H9 (cell line): ENCODE data around the gene XRRA1. TPM values are rescaled to one million over a fixed set of nuclear protein-coding genes. Genes with fewer than 3 reads are reported as not detected.

ENCODE experiments used
- DNase-seq: peaks from one replicate; pipeline ENCODE4 v3.0.0-alpha.2; 2017
- H2AFZ ChIP-seq: one replicate; pipeline ENCODE4 v1.6.1; 2013; ENCODE audit warnings: mild to moderate bottlenecking, low read length, control low read depth, moderate library complexity
- H2AK5ac ChIP-seq: 2 replicates; pipeline ENCODE4 v1.6.1; 2013; ENCODE audit warnings: low read length, control low read depth, mixed read lengths; ENCODE audit not compliant: insufficient read length
- H2BK120ac ChIP-seq: one replicate; pipeline ENCODE4 v1.6.1; 2013; ENCODE audit warnings: low read depth, mild to moderate bottlenecking, low read length, control low read depth, inconsistent platforms; ENCODE audit not compliant: poor library complexity, severe bottlenecking
- H2BK12ac ChIP-seq: 2 replicates; pipeline ENCODE4 v1.6.1; 2013; ENCODE audit warnings: low read length, control low read depth, mixed read lengths, low read depth; ENCODE audit not compliant: insufficient read length
- H2BK15ac ChIP-seq: 2 replicates; pipeline ENCODE4 v1.6.1; 2013; ENCODE audit warnings: low read depth, low read length, control low read depth
- H2BK20ac ChIP-seq: one replicate; pipeline ENCODE4 v1.6.1; 2013; ENCODE audit warnings: low read depth, mild to moderate bottlenecking, low read length, control low read depth, inconsistent platforms; ENCODE audit not compliant: poor library complexity, severe bottlenecking
- H2BK5ac ChIP-seq: 2 replicates; pipeline ENCODE4 v1.6.1; 2013; ENCODE audit warnings: low read length, control low read depth, mixed read lengths; ENCODE audit not compliant: insufficient read length
- H3K14ac ChIP-seq: 2 replicates; pipeline ENCODE4 v1.6.1; 2013; ENCODE audit warnings: low read length, control low read depth; ENCODE audit not compliant: insufficient read depth
- H3K18ac ChIP-seq: 2 replicates; pipeline ENCODE4 v1.6.1; 2013; ENCODE audit warnings: low read depth, mild to moderate bottlenecking, mixed read lengths, low read length, control low read depth; ENCODE audit not compliant: insufficient read length
- H3K23ac ChIP-seq: 2 replicates; pipeline ENCODE4 v1.6.1; 2013; ENCODE audit warnings: low read length, control low read depth, mixed read lengths, low read depth; ENCODE audit not compliant: insufficient read length
- H3K23me2 ChIP-seq: 2 replicates; pipeline ENCODE4 v1.6.1; 2013; ENCODE audit warnings: low read depth, mild to moderate bottlenecking, mixed read lengths, low read length, control low read depth; ENCODE audit not compliant: insufficient read length, poor library complexity, severe bottlenecking
- H3K27ac ChIP-seq: 2 replicates; pipeline ENCODE4 v1.5.1; 2013; ENCODE audit warnings: low read length, control low read depth, mixed read lengths, low read depth; ENCODE audit not compliant: insufficient read length
- H3K27me3 ChIP-seq: 2 replicates; pipeline ENCODE4 v1.6.1; 2013; ENCODE audit warnings: low read length, control low read depth, inconsistent platforms; ENCODE audit not compliant: insufficient read depth
- H3K4ac ChIP-seq: 2 replicates; pipeline ENCODE4 v1.6.1; 2013; ENCODE audit warnings: low read depth, mild to moderate bottlenecking, control low read depth, inconsistent platforms, low read length, moderate library complexity
- H3K4me1 ChIP-seq: 2 replicates; pipeline ENCODE4 v1.6.1; 2013; ENCODE audit warnings: low read length, control low read depth, inconsistent platforms; ENCODE audit not compliant: insufficient read depth
- H3K4me2 ChIP-seq: 2 replicates; pipeline ENCODE4 v1.6.1; 2013; ENCODE audit warnings: low read length, control low read depth, mixed read lengths; ENCODE audit not compliant: insufficient read length, insufficient read depth
- H3K56ac ChIP-seq: 2 replicates; pipeline ENCODE4 v1.6.1; 2013; ENCODE audit warnings: low read depth, mild to moderate bottlenecking, mixed read lengths, low read length, control low read depth; ENCODE audit not compliant: insufficient read length
- H3K79me1 ChIP-seq: 2 replicates; pipeline ENCODE4 v1.6.1; 2013; ENCODE audit warnings: low read depth, mild to moderate bottlenecking, moderate library complexity, low read length, control low read depth, inconsistent platforms; ENCODE audit not compliant: insufficient read depth, poor library complexity, severe bottlenecking
- H3K79me2 ChIP-seq: 2 replicates; pipeline ENCODE4 v1.6.1; 2013; ENCODE audit warnings: low read length, control low read depth, inconsistent platforms; ENCODE audit not compliant: insufficient read depth
- H3K9ac ChIP-seq: 2 replicates; pipeline ENCODE4 v1.6.1; 2013; ENCODE audit warnings: low read length, control low read depth, mixed read lengths; ENCODE audit not compliant: insufficient read length; ENCODE audit errors: extremely low read depth
- H3K9me3 ChIP-seq: one replicate; pipeline ENCODE4 v1.6.1; 2013; ENCODE audit warnings: low read depth, low read length, inconsistent platforms; ENCODE audit not compliant: control insufficient read depth
- H3T11ph ChIP-seq: one replicate; pipeline ENCODE4 v1.6.1; 2013; ENCODE audit warnings: mild to moderate bottlenecking, low read length, control low read depth, inconsistent platforms
- H4K20me1 ChIP-seq: one replicate; pipeline ENCODE4 v1.6.1; 2013; ENCODE audit not compliant: control insufficient read depth, insufficient read length, insufficient read depth
- H4K5ac ChIP-seq: 2 replicates; pipeline ENCODE4 v1.6.1; 2013; ENCODE audit warnings: low read depth, mild to moderate bottlenecking, mixed read lengths, low read length, control low read depth; ENCODE audit not compliant: insufficient read length
- H4K8ac ChIP-seq: replicated peaks from 2 replicates; pipeline ENCODE4 v1.6.1; 2013; ENCODE audit warnings: low read length, control low read depth, mixed read lengths, low read depth; ENCODE audit not compliant: insufficient read length
- H4K91ac ChIP-seq: 2 replicates; pipeline ENCODE4 v1.6.1; 2013; ENCODE audit warnings: low read depth, mild to moderate bottlenecking, moderate library complexity, mixed read lengths, low read length, control low read depth; ENCODE audit not compliant: insufficient read length
- H3K27ac Mint-ChIP-seq, 3 experiments: 2 replicates in 2 of 3; 3 replicates in 1 of 3; pipeline ENCODE4 v1.8.0; 2020 to 2021; ENCODE audit warnings: mixed read lengths in 3 of 3, mild to moderate bottlenecking in 1 of 3, moderate library complexity in 1 of 3
- H3K27me3 Mint-ChIP-seq: 2 replicates; pipeline ENCODE4 v1.8.0; 2021; ENCODE audit warnings: low read depth, mild to moderate bottlenecking, moderate library complexity, mixed read lengths
- H3K36me3 Mint-ChIP-seq, 3 experiments: 2 replicates in 2 of 3; 3 replicates in 1 of 3; pipeline ENCODE4 v1.8.0; 2020 to 2021; ENCODE audit warnings: low read depth in 3 of 3, mixed read lengths in 3 of 3; ENCODE audit not compliant: insufficient read depth in 1 of 3
- H3K4me1 Mint-ChIP-seq, 2 experiments: 2 replicates each; pipeline ENCODE4 v1.8.0; 2020; ENCODE audit warnings: mixed read lengths in 2 of 2
- H3K4me3 Mint-ChIP-seq, 2 experiments: 2 replicates in 1 of 2; 3 replicates in 1 of 2; pipeline ENCODE4 v1.8.0; 2020 to 2021; ENCODE audit warnings: mild to moderate bottlenecking in 2 of 2, mixed read lengths in 2 of 2, moderate library complexity in 1 of 2
- H3K9me3 Mint-ChIP-seq, 2 experiments: 2 replicates in 1 of 2; 3 replicates in 1 of 2; pipeline ENCODE4 v1.8.0; 2020; ENCODE audit warnings: mild to moderate bottlenecking in 2 of 2, mixed read lengths in 2 of 2, moderate library complexity in 1 of 2
- WGBS: extraction: QIAGEN DNeasy Blood & Tissue Kit; methylation state at CpG from one replicate; pipeline ENCODE4 v1.1.7; 2013; ENCODE audit warnings: missing lambda C conversion rate, low lambda C conversion rate, mixed read lengths; ENCODE audit not compliant: insufficient read length; ENCODE audit errors: extremely low coverage; 5-methylcytosine and 5-hydroxymethylcytosine counted together
- total RNA-seq: library from RNA; stranded (reverse); gene quantifications from 2 replicates; pipeline ENCODE4 v1.2.1, GENCODE V29; 2021
- TF ChIP-seq, protein P1 (sequence below): fragments of 200-600 bp; sonication (generic); conservative IDR thresholded peaks from 3 replicates; pipeline ENCODE4 v1.8.0; 2021; ENCODE audit warnings: antibody characterized with exemption, mild to moderate bottlenecking

The XRRA1 gene
- total RNA-seq, 1 experiment from 2014 or later, result 4.5 TPM

DNA sequence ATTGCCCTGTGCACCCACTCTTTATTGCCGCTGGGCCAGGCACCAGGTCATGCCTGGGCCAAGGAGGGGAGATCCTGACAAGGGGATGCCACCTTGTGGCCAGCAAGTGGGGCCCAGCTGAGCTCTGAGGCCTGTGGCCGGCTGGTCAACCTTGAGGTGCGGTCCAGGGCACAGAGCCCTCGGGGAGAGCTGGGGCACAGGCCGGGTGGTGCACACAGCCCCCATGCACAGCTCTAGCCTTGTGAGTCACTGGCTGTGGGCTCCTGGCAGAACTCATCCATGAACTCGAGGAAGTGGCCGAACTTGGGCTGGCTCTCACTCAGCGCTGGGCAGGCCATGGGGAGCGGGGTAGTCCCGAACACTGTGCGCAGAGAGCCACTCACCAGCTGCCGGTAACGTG, 105.9 kb downstream of the XRRA1 start:
- Histone ChIP-seq H3K18ac (no peak overlapping the region), H2AK5ac (no peak overlapping the region), H3K9ac (no peak overlapping the region), H2BK12ac (no peak overlapping the region), H3K4ac (no peak overlapping the region), H3K23ac (no peak overlapping the region), H2BK5ac (no peak overlapping the region), H3K4me2 (no peak overlapping the region), H4K5ac (no peak overlapping the region), H4K20me1 (no peaks in the 10 kb centered on the region), H2AFZ (no peak overlapping the region), H3K56ac (no peak overlapping the region), H3K14ac (no peak overlapping the region), H2BK120ac (no peak overlapping the region), H3K4me1 (no peaks in the 10 kb centered on the region), H3K27ac (no peak overlapping the region), H2BK20ac (no peak overlapping the region), H2BK15ac (no peak overlapping the region), H3K79me2 (no peaks in the 10 kb centered on the region), H4K8ac (no peak overlapping the region), H4K91ac (no peak overlapping the region), H3K79me1 (no peaks in the 10 kb centered on the region), H3K9me3 (no peaks in the 10 kb centered on the region), H3K23me2 (no peaks in the 10 kb centered on the region), H3K27me3 (no peaks in the 10 kb centered on the region), H3T11ph (no peak overlapping the region)
- WGBS, result no CpG with 5 or more reads among the region's 13 CpGs
- H3K4me1 Mint-ChIP-seq, result peaks cover 6 to 11% of the 10 kb centered on the region in 2 experiments; a peak in 3 of 4 replicates
- H3K27me3 Mint-ChIP-seq, result no peaks in the 10 kb centered on the region
- H3K36me3 Mint-ChIP-seq, result peaks cover 0 to 12% (median 0%) of the 10 kb centered on the region in 3 experiments; a peak in 3 of 7 replicates
- DNase-seq, result peak; percentile 49
- TF ChIP-seq, protein P1, sequence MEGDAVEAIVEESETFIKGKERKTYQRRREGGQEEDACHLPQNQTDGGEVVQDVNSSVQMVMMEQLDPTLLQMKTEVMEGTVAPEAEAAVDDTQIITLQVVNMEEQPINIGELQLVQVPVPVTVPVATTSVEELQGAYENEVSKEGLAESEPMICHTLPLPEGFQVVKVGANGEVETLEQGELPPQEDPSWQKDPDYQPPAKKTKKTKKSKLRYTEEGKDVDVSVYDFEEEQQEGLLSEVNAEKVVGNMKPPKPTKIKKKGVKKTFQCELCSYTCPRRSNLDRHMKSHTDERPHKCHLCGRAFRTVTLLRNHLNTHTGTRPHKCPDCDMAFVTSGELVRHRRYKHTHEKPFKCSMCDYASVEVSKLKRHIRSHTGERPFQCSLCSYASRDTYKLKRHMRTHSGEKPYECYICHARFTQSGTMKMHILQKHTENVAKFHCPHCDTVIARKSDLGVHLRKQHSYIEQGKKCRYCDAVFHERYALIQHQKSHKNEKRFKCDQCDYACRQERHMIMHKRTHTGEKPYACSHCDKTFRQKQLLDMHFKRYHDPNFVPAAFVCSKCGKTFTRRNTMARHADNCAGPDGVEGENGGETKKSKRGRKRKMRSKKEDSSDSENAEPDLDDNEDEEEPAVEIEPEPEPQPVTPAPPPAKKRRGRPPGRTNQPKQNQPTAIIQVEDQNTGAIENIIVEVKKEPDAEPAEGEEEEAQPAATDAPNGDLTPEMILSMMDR, result peak; percentile 36; the same call in 2 of the 3 replicates
- no peaks in the 10 kb centered on the region for H3K9me3 Mint-ChIP-seq
- no peak overlapping the region for H3K4me3 Mint-ChIP-seq
- no peak overlapping the region; a peak in 1 of 7 replicates for H3K27ac Mint-ChIP-seq
